HFF-Myc (cell line): Measurements from ENCODE around the gene SRRM4.

Source experiments
- DNase-seq: peaks from one replicate; pipeline ENCODE4 v3.0.0-alpha.2; 2011; ENCODE audit warnings: low read depth; ENCODE audit errors: extremely low read depth
- H3K4me3 ChIP-seq: replicated peaks from 2 replicates; pipeline ENCODE4 v1.5.1; 2011; ENCODE audit warnings: low read depth, mild to moderate bottlenecking, control low read depth, low read length
- TF ChIP-seq, protein P1 (sequence below): IDR thresholded peaks from 2 replicates; pipeline ENCODE4 v1.5.1; 2012; ENCODE audit warnings: mild to moderate bottlenecking, low read depth, low read length, control low read depth; ENCODE audit errors: missing control alignments

SRRM4 gene

DNA sequence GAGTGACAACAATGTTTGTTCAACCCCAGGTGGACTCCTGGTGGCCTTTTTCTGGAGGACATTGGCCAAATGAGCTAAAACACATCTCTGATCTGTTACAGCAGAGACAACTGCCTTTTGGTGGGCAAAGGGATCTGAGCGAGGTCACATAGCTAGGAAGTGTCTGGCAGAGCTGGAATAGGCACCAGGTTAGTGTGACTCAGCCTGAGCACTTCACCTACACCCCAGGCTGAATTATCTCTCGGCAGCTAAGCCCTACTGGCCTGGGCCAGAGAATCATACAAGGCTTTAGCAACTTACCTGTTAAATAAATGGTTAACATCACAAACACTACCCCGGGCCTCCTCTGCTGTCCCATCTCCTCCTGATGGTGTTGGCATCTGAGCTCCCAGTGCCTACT, 147.2 kb downstream of the SRRM4 start:
- no peak for DNase-seq
- TF ChIP-seq, protein P1, sequence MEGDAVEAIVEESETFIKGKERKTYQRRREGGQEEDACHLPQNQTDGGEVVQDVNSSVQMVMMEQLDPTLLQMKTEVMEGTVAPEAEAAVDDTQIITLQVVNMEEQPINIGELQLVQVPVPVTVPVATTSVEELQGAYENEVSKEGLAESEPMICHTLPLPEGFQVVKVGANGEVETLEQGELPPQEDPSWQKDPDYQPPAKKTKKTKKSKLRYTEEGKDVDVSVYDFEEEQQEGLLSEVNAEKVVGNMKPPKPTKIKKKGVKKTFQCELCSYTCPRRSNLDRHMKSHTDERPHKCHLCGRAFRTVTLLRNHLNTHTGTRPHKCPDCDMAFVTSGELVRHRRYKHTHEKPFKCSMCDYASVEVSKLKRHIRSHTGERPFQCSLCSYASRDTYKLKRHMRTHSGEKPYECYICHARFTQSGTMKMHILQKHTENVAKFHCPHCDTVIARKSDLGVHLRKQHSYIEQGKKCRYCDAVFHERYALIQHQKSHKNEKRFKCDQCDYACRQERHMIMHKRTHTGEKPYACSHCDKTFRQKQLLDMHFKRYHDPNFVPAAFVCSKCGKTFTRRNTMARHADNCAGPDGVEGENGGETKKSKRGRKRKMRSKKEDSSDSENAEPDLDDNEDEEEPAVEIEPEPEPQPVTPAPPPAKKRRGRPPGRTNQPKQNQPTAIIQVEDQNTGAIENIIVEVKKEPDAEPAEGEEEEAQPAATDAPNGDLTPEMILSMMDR = no peak
- no peak overlapping the region for H3K4me3 ChIP-seq

DNA sequence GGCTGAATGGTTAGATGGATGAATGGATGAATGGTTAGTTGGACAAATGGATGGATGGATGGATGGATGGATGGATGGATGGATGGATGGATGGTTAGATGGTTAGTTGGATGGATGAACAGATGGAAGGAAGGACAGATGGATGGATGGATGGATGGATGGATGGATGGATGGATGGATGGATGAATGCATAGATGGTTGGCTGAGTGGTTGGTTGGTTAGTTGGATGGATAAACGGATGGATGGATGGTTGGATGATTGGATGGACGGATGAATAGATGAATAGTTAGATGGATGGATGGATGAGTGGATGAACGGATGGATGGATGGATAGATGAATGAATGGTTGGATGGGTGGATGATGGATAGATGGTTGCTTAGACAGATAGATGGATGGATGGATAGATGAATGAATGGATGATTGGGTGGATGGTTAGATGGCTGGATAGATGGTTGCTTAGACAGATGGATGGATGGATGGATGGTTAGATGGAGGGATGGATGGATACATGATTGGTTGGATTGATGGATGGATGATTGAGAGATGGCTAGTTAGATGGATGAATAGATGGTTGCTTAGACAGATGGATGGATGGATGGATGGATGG, 148.6 kb downstream of the SRRM4 start:
- DNase-seq = no peak
- TF ChIP-seq, protein P1 = no peak
- no peak overlapping the region for H3K4me3 ChIP-seq

DNA sequence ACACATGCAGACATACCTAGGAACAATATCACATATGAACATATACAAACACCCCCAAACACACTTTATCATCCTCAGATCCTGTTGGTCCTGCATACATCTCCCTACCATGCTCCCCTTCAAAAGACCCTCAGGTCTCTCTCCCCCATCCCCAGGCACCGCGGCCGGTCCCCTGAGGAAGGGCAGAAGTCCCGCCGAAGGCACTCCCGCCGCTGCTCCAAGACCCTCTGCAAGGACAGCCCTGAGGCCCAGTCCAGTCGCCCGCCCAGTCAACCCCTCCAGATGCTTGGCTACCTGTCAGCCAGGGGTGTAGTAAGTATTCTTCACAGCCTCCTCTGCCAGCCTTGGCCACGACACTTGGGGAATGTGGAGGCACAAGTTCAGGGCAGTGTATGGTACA, 149.2 kb downstream of the SRRM4 start:
- TF ChIP-seq, protein P1 = no peak
- no peak overlapping the region for H3K4me3 ChIP-seq
- DNase-seq = no peak

DNA sequence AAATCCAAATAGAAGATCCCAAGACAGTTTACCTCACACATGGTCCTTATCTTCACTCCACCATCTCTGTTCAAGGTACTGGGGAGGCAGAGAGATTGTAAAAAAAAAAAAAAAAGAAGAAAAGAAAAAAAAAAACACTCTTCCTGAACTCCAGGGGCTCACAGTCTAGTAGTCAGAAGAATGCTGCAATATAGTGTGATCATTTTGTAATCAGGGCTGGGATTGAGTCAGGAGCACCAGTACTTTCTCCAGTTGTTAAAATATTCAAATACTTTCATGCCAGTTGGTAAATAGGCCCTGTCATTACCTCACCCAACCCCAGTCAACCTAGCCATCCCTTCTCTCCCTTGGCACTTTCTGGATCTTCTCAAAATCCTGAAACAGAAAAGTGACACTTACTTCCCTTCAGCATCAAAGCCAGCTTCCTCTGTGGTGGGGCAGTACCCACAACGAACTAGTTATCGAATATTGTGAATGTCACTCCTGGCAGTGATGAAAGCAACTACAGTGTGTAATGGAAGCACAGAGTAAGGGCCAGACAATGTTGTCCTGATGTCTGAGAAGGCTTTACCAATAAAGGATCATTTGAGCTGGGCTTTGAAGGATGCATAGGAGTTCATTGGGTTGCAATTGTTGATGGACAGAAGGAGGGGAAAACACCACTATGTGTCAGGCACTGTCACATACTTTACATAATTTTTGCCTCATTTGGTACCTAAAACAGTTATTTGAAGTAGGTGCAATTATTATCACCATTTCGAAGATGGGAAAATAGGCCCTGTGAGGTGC, 153.1 kb downstream of the SRRM4 start:
- DNase-seq = no peak
- TF ChIP-seq, protein P1 = no peak
- H3K4me3 ChIP-seq = no peak overlapping the region

DNA sequence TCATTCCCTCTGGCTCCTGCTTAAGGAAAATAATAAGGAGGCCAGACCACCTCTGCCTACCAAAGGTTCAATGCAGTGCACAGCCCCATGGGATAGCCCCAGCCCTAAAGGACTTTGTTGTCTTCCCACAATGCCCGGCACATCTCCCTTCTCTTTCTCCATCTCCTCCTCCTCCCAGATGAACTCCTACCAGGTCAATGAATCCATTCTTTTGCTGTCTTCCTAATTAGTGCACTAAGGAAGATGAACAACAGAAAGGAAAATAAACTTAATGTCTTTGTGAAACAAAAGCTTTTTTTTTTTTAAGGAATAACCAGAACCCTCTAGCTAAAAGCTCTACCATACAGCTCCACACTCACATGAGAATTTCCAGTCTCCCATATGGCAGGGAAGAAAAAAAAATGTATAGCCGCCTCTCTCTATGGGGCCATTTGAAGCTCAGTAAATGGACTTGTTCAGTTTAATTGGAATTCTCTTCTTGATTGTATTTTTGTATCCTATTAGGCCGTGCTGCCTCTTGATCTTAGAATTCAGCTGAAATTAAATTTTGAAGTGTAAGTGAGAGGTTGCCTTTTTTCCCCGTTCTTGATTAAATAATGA, 155.6 kb downstream of the SRRM4 start:
- no peak overlapping the region for H3K4me3 ChIP-seq
- no peak for DNase-seq
- TF ChIP-seq, protein P1 = no peak

DNA sequence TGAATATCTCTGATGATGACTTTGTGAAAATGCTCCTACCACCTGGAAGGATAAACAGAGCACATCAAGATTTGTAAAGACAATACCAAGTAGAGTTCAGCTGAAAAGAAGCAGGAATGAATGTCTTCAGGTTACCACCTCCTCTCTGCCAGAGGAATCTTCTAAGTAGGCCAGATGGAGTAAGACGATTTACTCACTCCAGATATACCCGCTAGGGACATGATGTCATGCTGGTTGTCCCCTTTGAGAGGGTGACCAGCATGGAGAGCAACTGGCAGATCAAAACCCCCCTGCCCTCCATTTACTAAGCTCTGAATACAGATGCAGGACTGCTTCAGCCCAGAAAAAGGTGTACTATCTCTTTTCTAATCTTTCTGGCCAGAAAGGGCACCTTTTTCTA, 158.1 kb downstream of the SRRM4 start:
- H3K4me3 ChIP-seq = no peak overlapping the region
- TF ChIP-seq, protein P1 = no peak
- DNase-seq = no peak
